Esophagus squamous epithelium (tissue), 5 donors: ENCODE measurements around the gene SHANK3. TPM values are rescaled to one million over a fixed set of nuclear protein-coding genes. Genes with fewer than 3 reads are reported as not detected.

Source experiments
- DNase-seq: peaks from one replicate; lab custom pipeline; 2025; lab: John Stamatoyannopoulos, UW
- H3K27ac ChIP-seq, 4 donors: fragments of 200-600 bp; sonication (generic); one replicate each; pipeline ENCODE4 v1.5.1; 2016 to 2019; ENCODE audit warnings: mild to moderate bottlenecking in 1 of 4
- H3K27me3 ChIP-seq, 4 donors: fragments of 200-600 bp; sonication (generic); 1 replicate in 3 of 4; 2 replicates in 1 of 4; pipeline versions ENCODE4 v1.5.1 to v1.6.0; 2017 to 2021; ENCODE audit warnings: antibody characterized with exemption in 1 of 4
- H3K36me3 ChIP-seq, 3 donors: fragments of 200-600 bp; sonication (generic); one replicate each; pipeline ENCODE4 v1.5.1; 2016 to 2019
- H3K4me1 ChIP-seq, 3 donors: fragments of 200-600 bp; sonication (generic); one replicate each; pipeline ENCODE4 v1.5.1; 2017 to 2019
- H3K4me3 ChIP-seq, 4 donors: fragments of 200-600 bp; sonication (generic); 1 replicate in 3 of 4; 2 replicates in 1 of 4; pipeline ENCODE4 v1.5.1; 2016 to 2019; ENCODE audit warnings: mild to moderate bottlenecking in 2 of 4, moderate library complexity in 1 of 4
- H3K9me3 ChIP-seq, 3 donors: fragments of 200-600 bp; sonication (generic); one replicate each; pipeline ENCODE4 v1.5.1; 2016 to 2019
- POLR2A ChIP-seq, 4 donors: fragments of 450-650 bp; IDR thresholded peaks; one replicate each; pipeline ENCODE4 v1.6.1; 2017; ENCODE audit warnings: antibody characterized with exemption in 4 of 4, mild to moderate bottlenecking in 4 of 4, moderate library complexity in 3 of 4
- WGBS, 2 donors: methylation state at CpG; one replicate each; pipeline ENCODE4 v1.1.5; 2018; 5-methylcytosine and 5-hydroxymethylcytosine counted together
- intact Hi-C: fragments of 100-400 bp; cut with DNase I; formaldehyde crosslinking; loops from one replicate; pipeline ENCODE4 v1.15.0; 2022
- total RNA-seq, 4 donors: library from RNA; depleted of rRNA; stranded (reverse); fragments of >200 nt; gene quantifications; one replicate each; pipeline ENCODE4 v1.1.0, GENCODE V29; 2016
- TF ChIP-seq, protein P1 (sequence below), 6 experiments: fragments of 450-650 bp in 4 of 6; fragments of 200-600 bp in 2 of 6; sonication (generic) in 2 of 6; IDR thresholded peaks; one replicate each; pipeline ENCODE4 v1.5.1; 2016 to 2019; ENCODE audit warnings: antibody characterized with exemption in 6 of 6, mild to moderate bottlenecking in 4 of 6, moderate library complexity in 4 of 6
- donor health status: DM: yes; HTN: yes; CAD: no.

The SHANK3 gene
- total RNA-seq, 4 donors from 2014 or later = 3.7 to 5.9 (median 4.5) TPM

DNA sequence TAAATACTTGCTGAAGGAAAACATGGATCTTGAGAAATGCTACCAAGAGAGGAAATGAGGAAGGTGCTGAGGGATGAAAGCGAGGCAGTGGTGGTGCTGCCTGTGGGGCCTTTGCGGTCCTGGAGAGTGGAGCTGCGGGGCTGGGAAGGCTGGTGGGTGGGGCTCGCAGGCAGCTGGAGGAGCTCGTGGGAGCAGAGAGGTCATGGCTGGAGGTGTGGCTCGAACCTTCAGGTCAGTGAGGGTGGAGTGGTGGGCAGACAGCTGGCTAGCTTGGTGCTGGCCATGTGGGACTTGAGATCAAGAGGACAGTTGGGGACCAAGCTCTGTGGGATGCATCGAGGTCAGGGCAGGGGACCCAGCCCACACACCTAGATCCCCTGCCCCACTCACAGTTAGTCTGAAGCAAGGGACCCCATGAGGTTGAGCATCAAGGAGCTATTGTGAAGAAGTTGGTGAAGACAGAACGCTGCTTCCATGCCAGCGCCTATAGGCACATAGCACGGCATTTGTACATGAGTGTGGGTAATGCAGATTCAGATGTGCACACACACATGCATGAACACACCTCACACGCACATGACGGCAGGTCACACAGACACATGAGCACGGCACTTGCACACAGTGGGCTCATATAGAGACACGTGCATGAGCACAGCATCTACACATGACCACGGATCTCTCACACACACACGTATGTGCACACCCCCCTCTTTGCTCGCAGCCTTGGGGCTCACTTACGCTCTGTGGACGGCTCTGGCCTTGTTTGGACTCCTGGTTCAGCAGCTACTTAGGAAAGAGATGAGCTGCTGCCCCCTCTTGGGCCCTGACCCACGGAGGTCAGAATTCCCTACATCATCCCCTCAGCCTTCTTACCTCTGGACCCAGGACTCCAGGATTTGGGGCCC, 30.4 kb downstream of the SHANK3 start:
- 83 to 84% methylated on average over 15 to 17 of the region's 20 CpGs for WGBS, 2 donors
- TF ChIP-seq POLR2A (IDR thresholded peaks at IDR 0.05) = no peak
- TF ChIP-seq, protein P1, sequence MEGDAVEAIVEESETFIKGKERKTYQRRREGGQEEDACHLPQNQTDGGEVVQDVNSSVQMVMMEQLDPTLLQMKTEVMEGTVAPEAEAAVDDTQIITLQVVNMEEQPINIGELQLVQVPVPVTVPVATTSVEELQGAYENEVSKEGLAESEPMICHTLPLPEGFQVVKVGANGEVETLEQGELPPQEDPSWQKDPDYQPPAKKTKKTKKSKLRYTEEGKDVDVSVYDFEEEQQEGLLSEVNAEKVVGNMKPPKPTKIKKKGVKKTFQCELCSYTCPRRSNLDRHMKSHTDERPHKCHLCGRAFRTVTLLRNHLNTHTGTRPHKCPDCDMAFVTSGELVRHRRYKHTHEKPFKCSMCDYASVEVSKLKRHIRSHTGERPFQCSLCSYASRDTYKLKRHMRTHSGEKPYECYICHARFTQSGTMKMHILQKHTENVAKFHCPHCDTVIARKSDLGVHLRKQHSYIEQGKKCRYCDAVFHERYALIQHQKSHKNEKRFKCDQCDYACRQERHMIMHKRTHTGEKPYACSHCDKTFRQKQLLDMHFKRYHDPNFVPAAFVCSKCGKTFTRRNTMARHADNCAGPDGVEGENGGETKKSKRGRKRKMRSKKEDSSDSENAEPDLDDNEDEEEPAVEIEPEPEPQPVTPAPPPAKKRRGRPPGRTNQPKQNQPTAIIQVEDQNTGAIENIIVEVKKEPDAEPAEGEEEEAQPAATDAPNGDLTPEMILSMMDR (IDR thresholded peaks at IDR 0.05) = no peak
- Histone ChIP-seq H3K4me3 (no peak overlapping the region), H3K9me3 (no peaks in the 10 kb centered on the region), H3K36me3 (peaks cover 0 to 57% (median 0%) of the 10 kb centered on the region in 3 donors), H3K4me1 (peaks cover 4 to 22% (median 9%) of the 10 kb centered on the region in 3 donors), H3K27ac (no peak overlapping the region), H3K27me3 (no peaks in the 10 kb centered on the region)
- DNase-seq = no peak
- intact Hi-C loops = no loop called here

DNA sequence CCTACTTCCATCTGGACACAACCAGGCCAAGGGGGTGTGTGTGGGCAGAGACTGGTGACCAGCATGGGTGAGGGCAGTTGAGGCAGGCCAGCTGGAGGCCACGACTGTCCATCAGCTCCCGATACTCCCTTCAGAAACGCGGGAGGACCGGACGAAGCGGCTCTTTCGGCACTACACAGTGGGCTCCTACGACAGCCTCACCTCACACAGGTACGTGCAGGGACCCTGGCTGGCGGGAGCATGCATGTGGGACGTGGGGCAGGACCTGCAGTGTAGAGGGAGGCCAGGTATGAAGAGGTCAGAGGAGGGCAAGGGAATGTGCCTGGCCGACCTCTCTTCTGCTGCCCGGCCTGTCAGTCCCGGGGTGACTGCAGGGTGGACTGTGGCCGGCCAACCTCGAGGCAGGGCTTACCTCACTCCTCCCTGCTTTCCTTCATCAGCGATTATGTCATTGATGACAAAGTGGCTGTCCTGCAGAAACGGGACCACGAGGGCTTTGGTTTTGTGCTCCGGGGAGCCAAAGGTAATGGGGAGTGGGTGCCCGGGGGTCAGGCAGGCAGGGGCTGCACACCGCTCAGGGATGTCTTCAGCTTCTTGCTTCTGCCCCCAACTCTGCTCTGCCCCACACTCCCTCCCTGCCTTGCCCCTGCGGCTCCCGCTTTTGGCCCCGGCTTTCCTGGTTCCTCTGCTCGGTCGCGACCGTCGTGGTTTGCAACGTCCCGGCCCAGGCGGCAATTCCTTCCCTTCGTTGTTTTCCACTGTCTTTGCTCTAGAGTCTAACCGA, 31.3 kb downstream of the SHANK3 start:
- no peak for DNase-seq
- peaks cover 0 to 14% (median 3%) of the 10 kb centered on the region in 3 donors for H3K4me1 ChIP-seq
- intact Hi-C loops = no loop called here
- TF ChIP-seq POLR2A (IDR thresholded peaks at IDR 0.05) = no peak
- TF ChIP-seq, protein P1 (IDR thresholded peaks at IDR 0.05) = no peak
- no peak overlapping the region for H3K4me3 ChIP-seq
- H3K9me3 ChIP-seq = no peaks in the 10 kb centered on the region
- no peak overlapping the region for H3K27ac ChIP-seq
- H3K36me3 ChIP-seq = peaks cover 0 to 61% (median 0%) of the 10 kb centered on the region in 3 donors
- whole genome bisulfite sequencing, 2 donors = 76 to 89% methylated on average over 18 to 28 of the region's 36 CpGs
- no peaks in the 10 kb centered on the region for H3K27me3 ChIP-seq

DNA sequence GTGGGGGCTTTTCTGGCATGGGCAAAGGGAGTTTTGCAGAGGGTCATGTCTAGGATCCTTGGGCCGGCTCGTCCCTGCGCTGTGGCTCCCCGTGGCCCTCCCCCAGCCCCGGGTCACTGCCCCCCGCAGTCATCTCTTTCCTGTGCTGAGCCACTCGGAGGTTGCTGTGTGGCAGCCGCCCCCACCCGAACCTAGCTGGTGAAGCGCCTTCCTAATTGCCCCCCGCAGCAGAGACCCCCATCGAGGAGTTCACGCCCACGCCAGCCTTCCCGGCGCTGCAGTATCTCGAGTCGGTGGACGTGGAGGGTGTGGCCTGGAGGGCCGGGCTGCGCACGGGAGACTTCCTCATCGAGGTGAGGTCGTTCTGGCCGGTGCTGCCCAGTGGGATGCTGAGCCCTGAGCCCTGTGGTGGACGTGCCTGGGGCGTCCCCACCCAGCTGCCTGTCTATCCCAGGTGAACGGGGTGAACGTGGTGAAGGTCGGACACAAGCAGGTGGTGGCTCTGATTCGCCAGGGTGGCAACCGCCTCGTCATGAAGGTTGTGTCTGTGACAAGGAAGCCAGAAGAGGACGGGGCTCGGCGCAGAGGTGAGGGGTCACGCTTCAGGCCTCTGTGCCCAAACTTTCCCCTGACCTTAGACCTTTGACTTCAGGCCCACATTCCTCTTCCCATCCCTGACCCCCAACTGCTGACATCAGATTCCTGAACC, 32.0 kb downstream of the SHANK3 start:
- Histone ChIP-seq H3K27me3 (no peaks in the 10 kb centered on the region), H3K4me3 (no peak overlapping the region), H3K27ac (no peak overlapping the region), H3K36me3 (peaks cover 0 to 68% (median 0%) of the 10 kb centered on the region in 3 donors), H3K9me3 (no peaks in the 10 kb centered on the region), H3K4me1 (peaks cover 0 to 7% (median 0%) of the 10 kb centered on the region in 3 donors)
- WGBS, 2 donors = 84 to 93% methylated on average over 3 to 13 of the region's 37 CpGs
- intact Hi-C loops = no loop called here
- DNase-seq = no peak
- TF ChIP-seq, protein P1 (IDR thresholded peaks at IDR 0.05) = no peak
- no peak for TF ChIP-seq POLR2A (IDR thresholded peaks at IDR 0.05)

DNA sequence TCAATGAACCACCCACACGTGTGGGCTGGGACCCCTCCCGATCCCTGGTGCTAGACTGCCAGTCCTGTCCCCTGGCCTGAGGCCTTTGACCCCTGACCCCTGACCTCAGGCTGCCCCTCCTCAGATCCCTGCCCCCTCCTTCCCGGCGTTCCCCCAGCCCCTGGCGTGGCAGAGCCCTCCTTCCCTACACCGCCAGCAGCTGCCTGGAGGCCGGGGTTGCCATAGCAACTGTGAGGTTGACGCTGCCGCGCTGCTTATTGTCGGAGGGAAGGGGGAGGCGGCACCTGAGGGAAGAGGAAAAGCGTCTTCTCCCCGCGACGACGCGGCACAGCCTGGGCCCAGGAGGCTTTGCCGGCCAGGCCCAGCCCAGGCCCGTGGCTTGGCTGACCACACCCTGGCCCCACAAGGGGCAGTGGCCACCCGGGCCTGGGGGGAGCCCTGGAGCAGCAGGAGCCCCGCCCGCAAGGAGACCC, 32.6 kb downstream of the SHANK3 start:
- intact Hi-C loops = no loop called here
- TF ChIP-seq, protein P1 (IDR thresholded peaks at IDR 0.05) = no peak
- no peak for TF ChIP-seq POLR2A (IDR thresholded peaks at IDR 0.05)
- H3K4me1 ChIP-seq = peaks cover 0 to under 1% (median 0%) of the 10 kb centered on the region in 3 donors
- no peak for DNase-seq
- H3K27ac ChIP-seq = no peak overlapping the region
- no peaks in the 10 kb centered on the region for H3K27me3 ChIP-seq
- WGBS, 2 donors = 63 to 65% methylated on average over 2 of the region's 23 CpGs
- no peaks in the 10 kb centered on the region for H3K9me3 ChIP-seq
- H3K36me3 ChIP-seq = peaks cover 0 to 68% (median 0%) of the 10 kb centered on the region in 3 donors
- no peak overlapping the region for H3K4me3 ChIP-seq
